Stimulated activated CD8-positive, alpha-beta memory T cell treated with anti-CD3 and anti-CD28 coated beads, Interleukin-12 subunit alpha, Interleukin-12 subunit beta, amount 100 ng/mL, for 1 hour (primary cell): ENCODE measurements around the gene CTBP2.
"Not testable (repeated sequence)": the region's sequence is repeated elsewhere in the genome, so short reads cannot be mapped to it uniquely, and the experiment has no call there.

Experiments
- DNase-seq: peaks from one replicate; pipeline ENCODE4 v3.0.0-alpha.2; 2020; ENCODE audit warnings: low read depth

The CTBP2 gene

DNA sequence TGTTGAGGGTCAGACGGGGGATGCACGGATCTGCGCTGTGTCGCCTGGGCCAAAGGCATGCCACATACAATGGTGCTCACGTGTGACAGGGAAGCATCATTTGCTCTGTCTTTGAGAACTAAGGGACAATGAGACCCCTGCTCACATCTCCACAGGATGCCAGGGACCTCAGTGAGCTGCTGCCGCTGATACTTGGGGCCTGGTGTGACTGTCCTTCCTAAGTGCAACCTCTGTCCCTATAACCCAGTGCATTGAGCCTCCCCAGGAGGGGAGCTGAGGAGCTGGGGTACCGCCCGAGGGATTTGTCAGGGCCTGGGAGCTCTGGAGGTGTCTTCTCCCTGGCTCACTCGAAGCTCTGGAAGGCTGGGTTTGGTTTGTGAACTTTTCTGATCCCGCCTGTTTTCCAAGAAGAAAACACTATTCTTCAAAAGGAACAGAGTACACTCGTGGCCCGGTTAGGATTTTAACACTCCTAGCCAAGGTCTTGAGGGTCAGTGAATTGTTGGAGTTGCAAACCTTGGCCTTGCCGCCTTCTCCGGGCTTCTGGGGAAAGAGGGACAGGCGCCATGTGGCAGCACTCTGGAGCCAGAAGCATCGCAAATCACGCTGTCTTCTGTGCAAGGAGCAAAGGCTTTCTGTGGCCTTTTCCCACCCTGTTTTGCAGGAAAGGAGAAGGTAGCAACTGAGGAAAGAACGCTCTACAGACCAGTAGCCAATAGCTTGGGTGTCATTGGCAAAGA lies 26.2 kb upstream of the CTBP2 start:
- no peak for DNase-seq

DNA sequence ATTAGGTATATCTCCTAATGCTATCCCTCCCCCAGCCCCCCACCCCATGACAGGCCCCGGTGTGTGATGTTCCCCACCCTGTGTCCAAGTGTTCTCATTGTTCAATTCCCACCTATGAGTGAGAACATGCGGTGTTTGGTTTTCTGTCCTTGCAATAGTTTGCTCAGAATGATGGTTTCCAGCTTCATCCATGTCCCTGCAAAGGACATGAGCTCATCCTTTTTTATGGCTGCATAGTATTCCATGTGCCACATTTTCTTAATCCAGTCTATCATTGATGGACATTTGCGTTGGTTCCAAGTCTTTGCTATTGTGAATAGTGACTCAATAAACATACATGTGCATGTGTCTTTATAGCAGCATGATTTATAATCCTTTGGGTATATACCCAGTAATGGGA lies 18.7 kb upstream of the CTBP2 start:
- not testable (repeated sequence) for DNase-seq

DNA sequence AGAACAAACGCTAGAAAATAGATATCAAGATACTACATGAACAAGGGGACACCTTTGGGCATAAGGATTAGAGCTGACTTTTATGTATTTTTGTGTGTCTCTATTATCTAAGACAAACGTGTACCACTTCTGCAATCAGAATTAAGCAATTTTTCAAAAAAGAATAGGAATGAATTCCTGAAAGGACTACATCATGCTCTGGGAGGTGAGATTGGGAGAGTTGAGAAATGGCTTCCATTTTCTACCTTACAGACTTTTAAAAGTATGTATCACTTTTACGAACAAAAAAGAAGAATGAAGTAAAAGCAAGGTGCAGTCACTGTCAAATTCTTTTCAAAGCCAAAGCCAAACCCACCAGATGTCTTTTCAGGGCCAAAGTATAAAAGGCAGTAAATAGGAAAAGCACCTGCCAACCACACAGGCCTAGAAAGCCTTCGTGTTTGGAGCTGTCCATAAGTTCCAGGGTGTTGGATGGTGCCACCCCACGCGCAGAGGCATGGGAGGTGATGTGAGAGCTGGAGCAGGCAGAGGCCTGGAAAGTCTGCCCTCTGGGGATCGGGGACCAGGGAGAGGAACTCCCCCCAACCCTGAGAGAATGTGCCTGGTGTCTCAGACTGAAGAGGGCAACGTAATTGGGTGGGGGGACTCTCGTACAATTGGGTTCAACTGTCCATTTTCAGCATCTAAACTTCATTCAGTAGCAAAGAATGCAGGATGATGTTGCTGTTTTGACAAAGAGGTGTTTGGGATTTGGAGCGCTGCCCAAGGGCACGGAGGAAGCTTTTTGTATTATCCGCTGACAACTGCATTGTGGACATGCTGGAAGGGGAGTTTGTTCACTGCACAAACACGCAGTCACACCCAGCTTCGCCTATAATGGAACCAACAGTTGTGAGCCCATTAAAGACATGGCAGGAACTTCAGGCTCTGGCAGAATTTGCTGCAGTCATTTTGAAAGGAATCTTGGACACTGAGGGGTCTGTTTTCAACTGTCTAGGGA lies 17.6 kb upstream of the CTBP2 start:
- DNase-seq: no peak

DNA sequence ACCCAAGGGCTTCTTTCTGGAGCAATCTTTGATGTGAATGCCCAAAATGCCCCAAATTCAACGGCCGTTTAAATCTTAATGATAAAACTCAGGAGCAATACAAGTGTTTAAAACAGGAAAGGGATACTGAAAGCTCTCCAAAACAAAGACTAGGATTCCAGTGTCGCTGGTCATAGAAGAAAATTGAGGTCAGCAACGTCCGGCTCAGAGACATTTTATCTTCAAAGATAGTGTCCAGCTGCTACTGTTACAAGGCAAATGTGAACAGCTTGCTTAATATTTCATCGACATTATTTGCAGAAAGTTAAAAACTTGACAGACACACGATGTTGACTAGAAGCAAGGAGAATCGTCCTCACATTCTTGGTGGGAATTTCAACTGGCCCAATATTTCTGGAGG lies 15.4 kb upstream of the CTBP2 start:
- no peak for DNase-seq

DNA sequence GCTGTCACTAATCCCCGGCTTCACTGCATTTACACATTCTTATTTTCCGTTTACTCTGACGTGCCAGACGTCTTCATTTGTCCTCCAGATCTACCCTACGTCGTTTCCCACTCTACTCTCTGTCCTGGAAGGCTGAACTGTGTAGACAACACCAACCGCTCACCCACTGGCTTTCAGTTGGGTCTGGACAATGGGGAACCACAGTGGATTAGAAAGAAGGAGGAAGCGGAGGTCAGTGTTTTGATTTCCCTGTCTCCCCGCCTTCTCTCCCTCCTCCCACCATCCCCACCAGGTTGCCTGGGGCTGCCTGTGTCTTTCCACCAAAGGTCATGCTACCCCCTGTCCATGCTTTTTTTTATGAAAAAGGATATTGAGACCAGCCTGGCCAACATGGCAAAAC lies 14.0 kb upstream of the CTBP2 start:
- DNase-seq: no peak

DNA sequence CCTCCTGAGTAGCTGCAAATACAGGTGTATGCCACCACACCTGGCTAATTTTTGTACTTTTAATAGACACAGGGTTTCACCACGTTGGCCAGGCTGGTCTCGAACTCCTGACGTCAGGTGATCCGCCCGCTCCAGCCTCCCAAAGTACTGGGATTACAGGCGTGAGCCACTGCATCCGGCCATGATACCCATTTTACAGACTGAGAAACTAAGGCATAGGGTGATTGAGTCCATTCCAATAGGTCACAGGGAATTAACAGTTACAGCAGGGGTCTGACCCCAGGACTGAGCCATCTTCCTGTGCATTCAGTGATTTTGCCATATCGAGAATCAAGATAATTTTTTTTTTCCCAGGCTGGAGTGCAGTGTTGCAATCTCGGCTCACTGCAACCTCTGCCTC lies 12.3 kb upstream of the CTBP2 start:
- DNase-seq: no peak

DNA sequence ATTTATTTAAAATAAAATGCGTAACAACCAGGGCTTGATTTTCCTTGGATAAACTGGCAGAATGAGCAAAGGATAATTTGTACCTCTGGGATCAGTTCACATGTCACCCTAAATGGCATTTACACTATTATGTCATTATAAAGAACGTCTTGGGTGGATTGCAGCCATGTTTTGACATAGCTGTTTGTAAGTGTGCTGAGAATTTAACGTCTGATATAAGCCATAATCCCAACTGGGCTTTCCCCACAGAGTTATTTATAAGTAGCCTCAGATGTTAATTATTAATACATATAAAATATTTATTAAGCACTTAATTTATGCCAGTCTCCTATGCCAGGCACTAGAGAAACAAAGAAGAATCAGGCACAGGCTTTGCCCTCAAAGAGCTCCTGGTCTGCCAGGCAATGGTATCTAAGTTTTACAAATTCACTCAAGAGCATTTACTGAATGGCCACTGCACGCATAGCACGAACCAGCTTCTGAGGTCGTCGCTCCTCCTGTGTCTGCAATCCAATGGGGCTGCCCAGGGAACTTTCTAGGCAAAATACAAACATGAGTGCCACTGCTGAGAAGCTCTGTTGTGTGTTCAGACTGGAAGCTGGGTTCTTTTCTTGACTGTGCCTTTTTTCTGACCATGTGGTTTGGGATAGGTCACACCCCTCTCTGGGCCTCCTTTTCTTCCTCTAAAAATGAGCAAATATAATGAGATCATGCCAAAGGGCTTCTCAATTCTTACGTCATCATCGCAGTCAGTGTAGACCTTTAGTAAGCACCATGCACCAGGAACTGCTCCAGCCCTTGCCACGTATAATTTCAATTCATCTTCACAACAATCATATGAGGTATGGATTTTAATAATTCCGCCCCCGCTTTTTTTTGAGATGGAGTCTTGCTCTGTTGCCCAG lies 11.3 kb upstream of the CTBP2 start:
- no peak for DNase-seq

DNA sequence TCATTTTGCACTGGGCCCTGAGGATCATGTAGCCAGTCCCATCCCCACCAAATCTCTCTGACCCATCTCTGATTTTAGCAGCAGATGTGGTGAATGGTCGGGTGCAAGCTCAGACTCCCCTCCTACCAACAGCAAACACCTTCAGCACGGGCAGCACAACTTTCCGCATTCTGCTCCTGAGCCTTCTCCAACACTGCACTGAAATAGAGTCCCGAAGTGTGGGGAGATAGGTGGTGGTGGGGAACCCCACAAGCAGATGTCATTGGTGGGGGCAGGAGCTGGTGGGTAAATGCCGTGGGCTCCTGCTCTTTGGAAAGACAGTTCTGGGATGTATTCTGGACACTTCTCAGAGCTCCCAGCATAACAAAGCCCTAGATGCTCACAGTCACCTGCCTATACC lies 9.6 kb upstream of the CTBP2 start:
- no peak for DNase-seq

DNA sequence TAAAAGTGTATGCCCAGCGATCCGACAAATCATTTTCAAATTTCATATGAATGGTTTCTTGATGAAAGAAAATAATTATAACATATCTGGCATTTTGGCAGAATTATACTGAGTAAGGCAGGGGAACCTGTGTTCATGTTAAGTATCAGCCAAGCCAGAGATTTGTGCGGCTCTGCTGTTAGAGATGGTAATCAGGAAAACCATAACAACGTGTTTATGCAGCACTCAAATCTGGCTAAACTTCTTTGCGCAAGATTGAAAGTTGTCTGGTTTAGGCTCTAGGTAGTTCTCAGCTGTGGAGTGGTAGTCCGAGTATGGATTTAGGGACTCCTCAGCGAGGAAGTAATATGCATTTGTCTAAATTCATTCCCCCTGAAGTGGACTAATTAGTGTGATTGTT lies 8.9 kb upstream of the CTBP2 start:
- DNase-seq: no peak

DNA sequence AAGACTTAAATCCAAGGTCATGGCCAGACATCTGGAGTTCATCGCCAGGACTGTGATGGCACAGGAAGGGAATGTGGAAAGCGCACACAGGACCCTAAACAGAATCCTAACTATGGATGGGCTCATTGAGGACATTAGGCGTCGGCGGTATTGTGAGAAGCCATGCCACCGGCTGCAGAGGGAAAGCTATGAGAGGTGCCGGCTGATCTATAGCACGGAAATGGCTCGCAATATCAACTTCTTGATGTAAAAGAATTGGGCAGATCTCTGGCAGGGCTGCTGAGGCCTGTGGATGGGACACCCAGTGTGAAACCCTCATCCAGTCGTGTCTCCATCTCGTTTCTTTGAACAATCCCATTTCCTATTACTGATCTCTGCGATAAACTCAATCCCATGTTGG lies 6.3 kb upstream of the CTBP2 start:
- DNase-seq: no peak

DNA sequence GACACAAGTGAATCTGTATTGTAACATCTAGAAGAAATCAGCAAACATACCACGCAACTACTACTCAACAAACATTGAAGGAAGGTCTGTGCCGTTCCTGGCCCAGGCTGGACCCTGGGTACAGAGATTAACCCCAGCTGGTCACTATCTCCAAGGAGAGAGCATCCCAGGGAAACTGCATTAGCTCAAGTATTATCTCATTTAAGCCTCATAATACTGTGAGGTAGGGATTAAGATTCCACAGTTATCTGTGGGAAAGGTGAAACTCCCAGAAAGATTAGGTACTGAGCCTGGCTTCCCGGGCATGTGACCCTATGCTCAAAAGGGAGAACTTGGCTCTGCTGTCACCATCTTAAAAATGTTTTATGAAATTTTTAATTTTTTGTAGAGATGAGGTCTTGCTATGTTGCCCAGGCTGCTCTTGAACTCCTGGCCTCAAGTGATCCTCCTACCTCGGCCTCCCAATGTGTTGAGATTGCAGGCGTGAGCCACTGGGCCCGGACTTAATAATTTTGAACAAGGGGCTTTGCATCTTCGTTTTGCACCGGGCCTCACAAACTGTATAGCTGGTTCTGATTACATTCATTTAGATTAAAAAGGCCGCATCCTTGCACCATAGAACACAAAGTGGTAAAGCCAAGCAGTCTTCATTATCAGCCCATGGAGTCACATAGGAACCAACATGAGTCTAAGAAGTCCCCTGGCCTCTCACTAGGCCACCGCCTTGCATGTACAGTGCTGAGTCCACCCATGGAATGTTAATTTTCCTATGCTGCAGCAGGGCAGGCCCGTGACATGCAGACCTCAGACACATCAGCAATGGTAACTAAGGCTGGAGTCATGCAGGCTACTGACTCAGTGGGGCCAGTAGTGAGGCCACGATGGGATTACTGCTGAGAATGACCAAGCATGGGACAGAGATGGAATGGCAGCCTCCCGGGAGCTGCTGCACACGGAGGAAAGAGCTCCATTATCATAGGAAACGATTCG lies 5.5 kb upstream of the CTBP2 start:
- no peak for DNase-seq

DNA sequence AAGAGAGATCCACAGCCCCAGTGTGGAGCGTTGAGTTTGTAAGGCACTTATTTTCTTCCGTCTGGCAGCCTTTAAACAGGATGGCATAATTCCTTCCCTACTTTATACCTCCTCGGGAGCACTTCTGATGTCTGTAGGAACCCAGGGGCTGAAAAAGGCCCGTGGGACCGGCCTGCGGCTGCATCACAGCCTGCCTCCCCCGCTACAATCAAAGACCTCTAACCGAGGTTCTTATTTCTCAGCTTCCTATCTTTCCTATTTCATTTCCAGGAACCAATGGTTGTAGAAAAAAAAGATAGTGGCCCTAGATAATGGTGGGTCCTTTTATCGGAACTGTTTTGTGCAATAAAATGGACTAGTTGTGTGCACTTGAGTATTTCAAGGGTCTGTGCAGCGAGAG lies 4.1 kb upstream of the CTBP2 start:
- DNase-seq: no peak

DNA sequence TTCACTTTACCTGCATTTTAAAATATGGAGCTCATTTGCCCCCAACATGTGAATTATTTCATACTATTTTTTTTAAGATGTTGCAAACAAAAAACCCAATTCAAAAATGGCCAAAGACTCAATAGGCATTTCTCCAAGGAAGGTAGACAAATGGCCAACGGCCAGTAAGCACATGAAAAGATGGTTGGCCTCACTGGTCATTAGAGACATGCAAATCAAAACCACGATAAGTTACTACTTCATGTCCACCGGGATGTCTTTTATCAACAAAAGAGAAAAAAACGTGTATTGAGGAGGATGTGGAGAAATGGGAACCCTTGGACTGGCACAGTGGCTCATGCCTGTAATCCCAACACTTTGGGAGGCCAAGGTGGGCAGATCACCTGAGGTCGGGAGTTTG lies 3.4 kb upstream of the CTBP2 start:
- DNase-seq: no peak

DNA sequence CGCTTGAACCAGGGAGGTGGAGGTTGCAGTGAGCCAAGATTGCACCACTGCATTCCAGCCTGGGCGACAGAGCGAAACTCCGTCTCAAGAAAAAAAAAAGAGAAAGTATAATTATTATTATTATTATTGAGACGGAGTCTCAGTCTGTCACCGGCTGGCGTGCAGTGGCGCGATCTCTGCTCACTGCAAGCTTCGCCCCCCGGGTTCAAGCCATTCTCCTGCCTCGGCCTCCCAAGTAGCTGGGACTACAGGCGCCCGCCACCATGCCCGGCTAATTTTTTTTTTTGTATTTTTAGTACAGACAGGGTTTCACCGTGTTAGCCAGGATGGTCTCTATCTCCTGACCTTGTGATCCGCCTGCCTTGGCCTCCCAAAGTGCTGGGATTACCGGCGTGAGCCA lies 2.9 kb upstream of the CTBP2 start:
- not testable (repeated sequence) for DNase-seq

DNA sequence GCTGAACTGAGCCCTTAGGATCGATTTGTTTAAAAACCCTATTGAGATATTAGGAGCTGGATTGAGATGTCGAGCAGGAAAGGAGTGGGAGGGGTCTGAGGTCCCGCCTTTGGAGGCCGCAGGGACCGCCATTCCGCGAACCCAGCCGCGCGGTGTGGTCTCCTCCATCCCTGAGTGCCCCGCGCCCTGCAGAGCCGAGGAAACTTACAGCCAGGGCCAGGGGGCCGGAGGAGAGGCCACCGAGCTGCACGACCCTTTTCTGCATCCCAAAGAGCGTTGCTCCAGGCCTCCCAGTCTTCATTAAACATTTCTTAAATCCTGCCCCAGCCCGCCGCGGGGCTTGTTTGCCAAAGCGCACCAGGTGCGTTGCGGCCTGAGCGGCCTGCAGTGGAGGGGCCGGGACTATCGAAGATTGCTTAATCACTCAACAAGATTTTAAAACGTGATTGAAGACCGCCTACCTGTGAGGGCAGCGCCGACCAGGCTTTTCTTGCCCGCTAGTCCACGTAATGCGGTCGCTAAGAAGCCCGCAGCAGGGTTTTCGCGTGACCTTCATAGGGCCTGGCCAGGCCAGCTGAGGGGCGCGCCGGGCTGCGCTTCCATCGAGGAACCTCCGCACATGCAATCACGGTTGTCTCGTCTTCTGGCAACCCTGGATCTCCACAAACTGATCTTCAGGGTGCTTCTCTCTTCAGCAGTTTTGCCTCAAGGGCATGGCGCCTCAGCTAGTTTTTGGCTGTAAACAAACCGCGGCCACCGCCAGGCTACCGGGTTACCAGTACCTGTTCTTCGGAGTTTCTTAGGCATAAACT lies 2.0 kb upstream of the CTBP2 start:
- DNase-seq: no peak

DNA sequence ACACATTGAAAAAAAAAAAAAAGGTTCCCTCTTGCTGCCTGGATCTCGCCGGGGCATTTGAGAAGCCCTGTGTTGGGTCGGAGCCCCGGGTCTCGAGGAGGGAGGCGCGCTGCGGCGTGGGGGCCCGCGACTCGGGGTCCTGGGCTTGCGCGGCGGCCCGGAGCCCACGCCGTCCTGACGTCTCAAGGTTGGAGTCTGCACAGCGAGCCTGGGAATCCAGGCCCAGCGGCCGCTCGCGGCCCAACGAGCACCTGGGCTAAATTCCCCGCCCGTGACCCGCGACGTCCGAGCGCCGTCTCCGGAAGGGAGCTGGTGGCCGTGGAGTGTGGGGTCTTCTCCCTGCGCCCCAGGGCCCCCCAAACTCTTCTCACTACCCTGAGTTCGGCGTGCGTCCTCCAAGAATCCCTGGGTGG lies 1.4 kb upstream of the CTBP2 start:
- DNase-seq: no peak

DNA sequence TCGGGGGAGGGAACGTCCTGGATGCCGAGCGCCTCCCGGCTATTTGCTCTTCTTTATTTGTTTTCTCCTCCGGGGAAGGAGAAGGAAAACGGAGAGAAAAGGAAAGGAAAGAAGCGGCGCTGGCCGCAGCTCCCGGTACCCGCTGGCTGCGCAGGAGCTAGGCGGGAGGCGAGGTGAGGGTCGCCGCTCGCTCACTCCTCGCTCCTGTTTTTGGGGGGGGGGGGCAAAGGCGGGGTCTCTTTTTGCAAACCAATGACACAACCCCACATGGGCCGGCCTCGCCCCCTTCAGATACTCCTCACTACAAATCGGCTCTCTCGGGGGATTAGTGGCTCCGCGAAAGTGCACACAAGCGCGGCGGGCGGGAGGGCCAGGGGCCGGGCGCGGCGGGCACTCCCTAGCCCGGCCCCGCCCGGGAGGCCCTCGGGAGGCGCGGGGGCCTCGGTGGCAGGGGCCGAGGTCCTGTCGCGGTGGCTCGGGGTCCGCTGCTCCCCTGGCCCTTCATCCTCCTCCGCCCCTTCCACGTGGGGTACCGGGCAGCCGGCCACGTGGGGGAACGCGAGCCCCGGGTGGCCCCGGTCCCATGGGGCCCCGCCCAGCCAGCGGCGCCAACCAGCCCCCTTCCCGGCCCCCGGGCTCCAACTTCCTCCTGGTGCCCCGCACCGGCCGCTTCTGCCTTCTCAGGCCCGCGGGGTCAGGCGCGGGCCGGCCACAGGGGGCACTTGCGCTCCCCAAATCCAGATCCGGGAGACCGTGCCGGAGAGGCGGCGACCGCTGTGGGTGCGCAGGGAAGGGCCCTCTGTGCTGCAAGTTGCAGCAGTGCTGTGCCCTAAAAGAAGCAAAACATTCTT lies 718 bp upstream of the CTBP2 start:
- DNase-seq: no peak

DNA sequence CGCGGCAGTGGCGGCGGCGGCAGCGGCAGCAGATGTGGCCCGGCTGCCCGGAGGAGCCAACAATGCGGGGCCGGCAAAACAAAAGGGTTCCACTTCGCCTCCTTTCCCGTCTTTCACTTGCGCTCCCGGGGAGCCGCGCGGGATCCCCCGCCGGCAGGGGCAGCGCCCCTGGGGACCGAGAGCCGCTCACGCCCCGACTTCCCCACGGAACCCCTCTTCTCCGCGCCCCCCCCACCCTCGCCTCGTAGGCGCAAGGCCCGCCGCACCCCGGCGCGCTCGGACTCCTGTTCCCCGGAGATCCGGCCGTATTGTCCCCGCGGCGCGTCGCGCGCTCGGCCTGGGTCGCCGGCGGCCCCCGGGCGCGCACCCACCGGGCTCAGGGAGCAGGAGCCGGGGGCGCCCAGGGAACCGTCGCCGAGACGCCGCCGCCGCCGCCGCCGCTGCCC lies 854 bp downstream of the CTBP2 start:
- DNase-seq: no peak
